Progenitor cell of endocrine pancreas (in vitro differentiated cells): ENCODE results near the gene CCDC112. TPM values are rescaled to one million over a fixed set of nuclear protein-coding genes. Genes with fewer than 3 reads are reported as not detected.
A peak's percentile ranks its signal among the peaks of the same experiment; 100 is the strongest.

Source experiments
- DNase-seq: peaks from one replicate; pipeline ENCODE4 v3.0.0; 2021; ENCODE audit warnings: low spot score; ENCODE audit not compliant: unreplicated experiment
- H3K27ac Mint-ChIP-seq: 2 replicates; pipeline ENCODE4 v1.8.0; 2021; ENCODE audit warnings: mild to moderate bottlenecking, moderate library complexity, mixed read lengths
- H3K27me3 Mint-ChIP-seq: 2 replicates; pipeline ENCODE4 v1.8.0; 2021; ENCODE audit warnings: mixed read lengths
- H3K36me3 Mint-ChIP-seq: 2 replicates; pipeline ENCODE4 v1.8.0; 2022; ENCODE audit warnings: mixed read lengths; ENCODE audit not compliant: insufficient read depth
- H3K4me1 Mint-ChIP-seq: 2 replicates; pipeline ENCODE4 v1.8.0; 2021; ENCODE audit warnings: low read depth, mixed read lengths
- H3K4me3 Mint-ChIP-seq: 2 replicates; pipeline ENCODE4 v1.8.0; 2021; ENCODE audit warnings: low read depth, mild to moderate bottlenecking, moderate library complexity, mixed read lengths
- H3K9me3 Mint-ChIP-seq: 2 replicates; pipeline ENCODE4 v1.8.0; 2021; ENCODE audit warnings: low read depth, mixed read lengths
- total RNA-seq: library from RNA; stranded (reverse); gene quantifications from 2 replicates; pipeline ENCODE4 v1.2.1, GENCODE V29; 2021
- TF ChIP-seq, protein P1 (sequence below): fragments of 200-600 bp; sonication (generic); IDR thresholded peaks from one replicate; pipeline ENCODE4 v1.5.0; 2021; ENCODE audit warnings: antibody characterized with exemption, mild to moderate bottlenecking; ENCODE audit not compliant: unreplicated experiment

CCDC112 gene
- total RNA-seq, 1 donor from 2014 or later, result 10.8 TPM

DNA sequence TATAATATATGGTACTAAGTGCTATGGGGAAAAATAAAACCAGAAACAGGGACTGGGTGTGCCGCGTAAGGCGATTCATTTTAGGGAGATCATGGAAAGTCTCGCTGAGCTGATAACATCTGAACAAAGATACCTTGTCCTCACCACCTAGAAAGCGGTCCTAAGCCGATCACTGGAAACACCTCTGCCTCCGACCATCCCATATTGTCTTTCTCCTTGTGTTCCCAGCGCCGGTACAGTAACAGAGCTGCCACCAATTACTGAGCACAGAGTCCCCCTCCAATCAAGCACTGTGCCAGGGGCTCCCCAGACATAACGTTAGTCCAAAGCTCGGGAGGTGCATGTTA, 704 bp downstream of the CCDC112 start:
- peak overlapping the region; percentile 90 for H3K4me3 Mint-ChIP-seq
- peaks cover 5% of the 10 kb centered on the region for H3K9me3 Mint-ChIP-seq
- H3K4me1 Mint-ChIP-seq, result peaks cover 5% of the 10 kb centered on the region
- peaks cover 6% of the 10 kb centered on the region for H3K36me3 Mint-ChIP-seq
- H3K27me3 Mint-ChIP-seq, result peaks cover 10% of the 10 kb centered on the region
- DNase-seq, result no peak
- TF ChIP-seq, protein P1, sequence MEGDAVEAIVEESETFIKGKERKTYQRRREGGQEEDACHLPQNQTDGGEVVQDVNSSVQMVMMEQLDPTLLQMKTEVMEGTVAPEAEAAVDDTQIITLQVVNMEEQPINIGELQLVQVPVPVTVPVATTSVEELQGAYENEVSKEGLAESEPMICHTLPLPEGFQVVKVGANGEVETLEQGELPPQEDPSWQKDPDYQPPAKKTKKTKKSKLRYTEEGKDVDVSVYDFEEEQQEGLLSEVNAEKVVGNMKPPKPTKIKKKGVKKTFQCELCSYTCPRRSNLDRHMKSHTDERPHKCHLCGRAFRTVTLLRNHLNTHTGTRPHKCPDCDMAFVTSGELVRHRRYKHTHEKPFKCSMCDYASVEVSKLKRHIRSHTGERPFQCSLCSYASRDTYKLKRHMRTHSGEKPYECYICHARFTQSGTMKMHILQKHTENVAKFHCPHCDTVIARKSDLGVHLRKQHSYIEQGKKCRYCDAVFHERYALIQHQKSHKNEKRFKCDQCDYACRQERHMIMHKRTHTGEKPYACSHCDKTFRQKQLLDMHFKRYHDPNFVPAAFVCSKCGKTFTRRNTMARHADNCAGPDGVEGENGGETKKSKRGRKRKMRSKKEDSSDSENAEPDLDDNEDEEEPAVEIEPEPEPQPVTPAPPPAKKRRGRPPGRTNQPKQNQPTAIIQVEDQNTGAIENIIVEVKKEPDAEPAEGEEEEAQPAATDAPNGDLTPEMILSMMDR, result no peak
- peak overlapping the region; percentile 89 for H3K27ac Mint-ChIP-seq

DNA sequence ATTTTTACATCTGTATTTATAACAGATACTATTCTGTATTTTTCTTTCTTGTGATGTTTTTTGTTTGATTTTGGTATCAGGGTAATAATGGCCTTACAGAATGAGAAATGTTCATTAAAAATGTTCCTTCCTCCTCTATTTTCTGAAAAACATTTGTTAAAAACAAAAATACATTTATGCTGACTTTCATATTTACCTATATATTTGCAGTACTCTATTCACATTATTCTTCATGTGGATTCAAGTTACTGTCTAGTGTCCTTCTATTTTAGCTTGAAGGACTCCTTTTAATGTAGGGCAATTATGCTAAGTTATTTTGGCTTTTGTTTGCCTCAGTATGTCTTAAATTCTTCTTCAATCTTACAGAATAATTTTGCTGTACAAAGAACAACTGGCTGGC, 5.1 kb downstream of the CCDC112 start:
- no peak for DNase-seq
- peaks cover 5% of the 10 kb centered on the region for H3K9me3 Mint-ChIP-seq
- H3K36me3 Mint-ChIP-seq, result peaks cover 6% of the 10 kb centered on the region
- no peak overlapping the region for H3K4me3 Mint-ChIP-seq
- H3K4me1 Mint-ChIP-seq, result peaks cover 5% of the 10 kb centered on the region
- no peaks in the 10 kb centered on the region for H3K27me3 Mint-ChIP-seq
- no peak overlapping the region for H3K27ac Mint-ChIP-seq
- TF ChIP-seq, protein P1, result no peak

DNA sequence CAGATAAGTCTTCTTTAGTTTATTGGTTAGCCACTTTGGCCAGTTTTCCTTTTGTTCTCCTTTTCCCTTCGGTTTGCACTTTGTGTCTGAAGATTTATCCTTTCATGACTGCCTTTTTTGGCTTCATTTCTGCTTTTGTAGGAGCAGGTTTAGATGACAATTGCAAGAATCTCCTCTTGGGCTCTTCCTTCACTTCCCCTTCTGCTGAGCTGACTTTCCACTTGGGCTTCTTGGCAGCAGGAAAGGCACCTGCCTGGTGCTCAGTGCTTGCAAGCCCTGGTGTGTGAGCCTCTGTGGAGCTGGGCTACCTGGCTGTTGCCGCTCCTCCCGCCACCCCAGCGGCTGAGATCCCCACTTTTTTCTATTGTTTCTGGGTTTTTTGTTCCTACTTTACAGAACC, 7.3 kb downstream of the CCDC112 start:
- peaks cover 6% of the 10 kb centered on the region for H3K36me3 Mint-ChIP-seq
- H3K9me3 Mint-ChIP-seq, result peaks cover 5% of the 10 kb centered on the region
- peaks cover 4% of the 10 kb centered on the region for H3K4me1 Mint-ChIP-seq
- H3K27ac Mint-ChIP-seq, result no peak overlapping the region
- DNase-seq, result no peak
- TF ChIP-seq, protein P1, result no peak
- no peaks in the 10 kb centered on the region for H3K27me3 Mint-ChIP-seq
- H3K4me3 Mint-ChIP-seq, result no peak overlapping the region

DNA sequence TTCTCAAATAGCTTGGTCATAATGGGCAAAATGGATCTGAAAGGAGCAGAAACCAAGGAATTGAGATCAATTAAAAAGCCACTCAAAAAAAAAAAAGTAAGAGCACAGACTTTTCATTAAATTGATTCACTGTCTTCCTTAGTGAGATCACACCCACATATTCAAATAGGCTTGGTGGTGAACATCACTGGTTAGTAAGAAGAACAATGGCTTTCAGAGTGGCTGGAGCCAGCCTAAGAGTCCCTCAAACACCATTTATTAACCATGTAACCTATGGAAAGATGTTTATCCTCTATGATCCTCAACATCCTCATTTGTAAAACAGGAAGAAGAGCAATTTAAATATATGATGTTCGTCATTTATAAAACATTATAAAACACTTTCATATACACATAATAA, 12.4 kb downstream of the CCDC112 start:
- TF ChIP-seq, protein P1, result no peak
- no peak overlapping the region for H3K4me3 Mint-ChIP-seq
- H3K9me3 Mint-ChIP-seq, result no peaks in the 10 kb centered on the region
- no peaks in the 10 kb centered on the region for H3K27me3 Mint-ChIP-seq
- DNase-seq, result no peak
- H3K36me3 Mint-ChIP-seq, result no peaks in the 10 kb centered on the region
- peaks cover 4% of the 10 kb centered on the region for H3K4me1 Mint-ChIP-seq
- no peak overlapping the region for H3K27ac Mint-ChIP-seq

DNA sequence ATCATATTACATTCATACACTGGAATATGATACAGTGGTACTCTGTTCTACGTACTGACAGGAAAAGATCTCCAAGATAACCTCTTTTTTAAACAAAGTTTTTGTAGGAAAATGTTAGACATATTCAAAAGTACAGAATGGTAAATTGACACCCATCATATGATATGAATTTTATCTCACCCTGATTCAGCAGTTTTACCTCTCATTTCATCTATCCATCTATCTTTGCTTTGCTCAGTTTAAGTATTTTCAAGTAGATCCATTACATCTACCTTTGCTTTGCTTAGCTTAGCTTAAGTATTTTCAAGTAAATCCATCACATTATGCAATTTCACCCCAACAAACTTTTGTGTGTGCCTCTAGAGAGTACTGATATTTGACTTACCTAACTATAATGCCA, 14.3 kb downstream of the CCDC112 start:
- no peak overlapping the region for H3K27ac Mint-ChIP-seq
- no peak for DNase-seq

More for the DNA sequence above, 14.3 kb downstream of the CCDC112 start:
- TF ChIP-seq, protein P1, result no peak
- Mint-ChIP-seq H3K9me3 (no peaks in the 10 kb centered on the region), H3K4me3 (no peak overlapping the region), H3K27me3 (no peaks in the 10 kb centered on the region), H3K36me3 (no peaks in the 10 kb centered on the region), H3K4me1 (peaks cover 4% of the 10 kb centered on the region)
